Sciatic nerve (tissue), 2 donors: ENCODE results near the gene KDM4B. TPM values are rescaled to one million over a fixed set of nuclear protein-coding genes. Genes with fewer than 3 reads are reported as not detected.
A peak's percentile ranks its signal among the peaks of the same experiment; 100 is the strongest.

Source experiments
- ATAC-seq: fragments of 200-7000 bp; cut with Tn5 transposase; one replicate; pipeline ENCODE4 v1.9.1; 2020; ENCODE audit warnings: mild to moderate bottlenecking, moderate library complexity
- DNase-seq: peaks from one replicate; pipeline ENCODE4 v3.0.0-alpha.2; 2020; ENCODE audit warnings: low spot score
- intact Hi-C: fragments of 100-400 bp; cut with DNase I; formaldehyde crosslinking; loops from one replicate; pipeline ENCODE4 v1.14.2; 2022
- total RNA-seq: library from RNA; stranded (reverse); fragmentation: NEBNext Ultra II Directional; extraction: Animal tissue kit (Norgen Biotek cat#: 25700); gene quantifications from one replicate; pipeline ENCODE4 v1.2.1, GENCODE V29; 2021
- donor health status: DM: no; HTN: no; CAD: no.
- donor health status: DM: no; HTN: no; CAD: no.

The KDM4B gene
- total RNA-seq, 1 donor from 2014 or later: 60.1 TPM

GRCh38 chr19:4980838-4981680 lies 12.1 kb downstream of the KDM4B start:
- no peak for DNase-seq
- ATAC-seq: no peak
- intact Hi-C loops: no loop called here

GRCh38 chr19:4981681-4981958 lies 12.7 kb downstream of the KDM4B start:
- no peak for DNase-seq
- intact Hi-C loops: no loop called here
- ATAC-seq: no peak

DNA sequence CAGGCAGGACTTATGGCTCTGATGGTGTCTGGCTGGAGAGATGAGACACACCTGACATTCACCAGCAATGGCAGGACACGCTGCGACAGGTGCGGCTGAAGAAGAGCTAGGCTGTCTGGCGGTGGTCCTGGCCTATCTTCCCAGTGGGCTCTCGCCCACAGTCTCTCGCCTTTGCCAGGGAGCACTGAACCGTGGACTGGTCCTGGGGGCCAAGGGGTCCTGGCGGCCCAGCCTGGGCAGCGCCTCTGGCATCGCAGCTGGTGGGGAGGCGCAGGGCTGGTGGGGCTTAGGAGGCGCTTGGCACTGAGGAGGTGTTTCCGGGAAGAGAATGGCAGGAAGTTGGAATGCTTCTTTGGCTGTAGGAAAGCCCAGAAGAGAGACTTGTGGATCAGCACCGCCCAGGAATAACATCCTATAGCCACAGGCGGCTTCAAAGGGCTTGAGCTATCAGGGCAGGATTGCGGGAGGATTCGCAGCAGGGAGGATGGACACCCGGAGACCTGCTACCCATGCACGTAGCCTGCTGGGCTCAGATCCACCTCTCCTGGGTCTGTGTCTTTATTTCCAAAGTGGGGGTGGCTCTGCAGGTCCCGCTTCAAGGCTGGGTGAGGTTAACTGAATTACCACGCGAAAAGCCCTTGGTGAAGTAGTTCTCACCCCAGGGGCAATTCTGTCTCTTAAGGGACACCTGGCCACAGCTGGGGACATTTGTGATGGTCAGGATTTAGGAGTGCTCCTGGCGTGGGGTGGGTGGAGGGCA lies 14.6 kb downstream of the KDM4B start:
- intact Hi-C loops: no loop called here
- ATAC-seq: no peak
- no peak for DNase-seq

DNA sequence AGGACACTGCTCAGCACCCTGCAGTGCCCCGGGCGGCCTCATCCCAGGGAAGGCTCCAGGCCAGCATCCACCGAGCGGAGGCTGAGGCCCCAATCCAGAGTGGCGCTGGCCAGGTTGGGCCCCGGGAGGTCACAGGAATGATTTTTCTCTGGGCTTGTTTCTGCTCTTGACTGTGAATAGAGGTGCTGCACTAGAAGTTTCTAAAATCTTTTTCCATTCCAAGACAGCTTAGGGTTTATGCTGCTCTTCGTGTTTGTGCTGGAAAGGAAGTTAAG lies 15.1 kb downstream of the KDM4B start:
- intact Hi-C loops: no loop called here
- no peak for ATAC-seq
- no peak for DNase-seq

- DNase-seq (no peak), ATAC-seq (no peak)
- intact Hi-C loops: no loop called here
These were observed 15.6 kb downstream of the KDM4B start for GRCh38 chr19:4984438-4984990.

DNA sequence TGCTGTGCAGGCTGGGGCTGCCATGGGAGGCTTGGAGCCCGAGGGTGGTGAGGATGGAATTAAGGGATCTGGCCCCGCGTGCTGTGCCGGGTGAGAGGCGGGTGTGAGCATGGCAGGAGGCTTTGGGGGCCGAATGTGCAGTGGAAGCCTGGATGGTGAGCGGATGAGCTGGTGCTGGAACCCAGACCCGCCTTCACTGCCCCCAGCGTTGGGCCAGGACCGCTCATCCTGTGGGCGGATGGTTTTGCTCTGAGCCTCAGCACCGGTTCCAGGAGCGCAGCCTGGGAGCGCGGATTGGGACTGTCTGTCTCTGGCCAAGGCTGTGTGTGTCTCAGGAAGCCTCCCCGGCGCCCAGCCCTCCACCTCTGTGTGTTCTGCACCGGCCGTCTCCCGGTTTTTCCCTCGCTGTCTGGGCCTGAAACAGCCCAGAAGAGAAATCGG lies 16.7 kb downstream of the KDM4B start:
- DNase-seq (no peak), ATAC-seq (peak; percentile 26)
- intact Hi-C loops: no loop called here

GRCh38 chr19:4986056-4986455 lies 17.1 kb downstream of the KDM4B start:
- intact Hi-C loops: no loop called here
- DNase-seq: no peak
- no peak for ATAC-seq

- DNase-seq: no peak
- intact Hi-C loops: no loop called here
- ATAC-seq: no peak
These were observed 17.6 kb downstream of the KDM4B start for GRCh38 chr19:4986471-4986891.

DNA sequence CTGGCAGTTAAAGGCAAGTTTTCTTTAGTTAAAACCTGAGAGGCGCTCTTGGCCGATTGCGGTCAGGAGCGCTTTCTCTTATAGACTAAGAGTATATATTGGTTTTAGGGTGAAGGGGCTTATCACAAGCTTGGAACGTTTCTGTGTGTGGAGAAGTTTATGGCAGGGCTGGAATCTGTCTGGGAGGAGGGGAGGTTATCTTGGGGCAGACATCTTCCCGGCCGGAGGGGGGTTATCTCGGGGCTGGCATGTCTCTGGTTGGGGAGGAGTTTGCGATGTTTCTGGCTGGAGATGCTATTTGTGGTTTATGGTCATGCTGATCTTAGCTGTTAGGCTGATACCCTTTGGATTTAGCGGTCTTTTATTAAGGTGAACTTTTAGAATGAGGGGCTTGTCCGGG lies 18.3 kb downstream of the KDM4B start:
- no peak for DNase-seq
- intact Hi-C loops: no loop called here
- ATAC-seq: peak; percentile 29

GRCh38 chr19:4987692-4988370 lies 18.9 kb downstream of the KDM4B start:
- DNase-seq (no peak), ATAC-seq (peak; percentile 12)
- intact Hi-C loops: no loop called here

DNA sequence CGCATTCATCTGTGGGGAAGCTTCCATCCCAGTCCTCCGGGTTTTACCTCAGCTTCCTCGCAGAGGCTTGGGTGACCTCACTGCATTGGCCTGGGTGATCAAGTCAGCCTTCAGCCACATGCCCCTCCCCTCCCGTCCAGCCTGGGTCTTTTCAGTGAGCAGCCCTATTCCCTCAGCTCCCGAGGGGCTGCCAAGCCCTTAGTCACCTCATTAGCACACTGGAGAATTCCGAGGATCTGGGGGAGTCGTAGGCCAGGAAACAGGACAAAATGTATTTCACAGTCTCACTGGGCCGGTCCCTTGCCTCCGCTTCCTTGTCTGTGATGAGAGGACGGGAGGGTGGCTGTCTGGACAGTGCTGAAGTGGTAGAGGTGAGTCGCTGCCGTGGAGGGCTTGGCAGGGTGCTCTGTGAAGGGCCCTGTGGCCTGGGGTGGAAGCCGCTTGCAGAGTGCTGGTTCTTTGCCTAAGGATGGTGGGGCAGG lies 19.9 kb downstream of the KDM4B start:
- ATAC-seq (peak; percentile 44), DNase-seq (no peak)
- intact Hi-C loops: no loop called here

DNA sequence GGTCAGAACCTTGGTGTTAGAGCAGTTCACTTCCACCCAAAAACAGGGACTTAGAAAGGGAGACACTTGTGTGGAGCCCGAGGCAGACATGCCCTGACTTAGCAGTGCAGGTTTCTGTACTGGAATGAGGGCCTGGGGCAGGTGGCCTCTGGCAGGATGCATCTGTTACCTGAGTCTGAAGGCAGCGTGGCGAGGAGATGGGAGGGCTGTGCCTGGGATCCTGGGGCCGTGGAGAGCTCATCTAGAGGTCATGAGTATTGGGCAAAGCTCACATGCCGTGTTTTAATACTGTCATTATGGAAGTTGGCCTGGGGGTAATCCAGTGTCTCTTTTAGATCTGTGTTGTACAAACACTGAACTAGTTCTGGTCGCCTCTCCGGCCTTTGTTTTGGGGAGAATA lies 21.4 kb downstream of the KDM4B start:
- ATAC-seq (no peak), DNase-seq (no peak)
- intact Hi-C loops: no loop called here

- ATAC-seq: no peak
- no peak for DNase-seq
- intact Hi-C loops: no loop called here
These were observed 22.6 kb downstream of the KDM4B start for GRCh38 chr19:4991538-4991937.

GRCh38 chr19:4991996-4992698 lies 23.2 kb downstream of the KDM4B start:
- DNase-seq: no peak
- intact Hi-C loops: no loop called here
- no peak for ATAC-seq

GRCh38 chr19:4993683-4994082 lies 24.8 kb downstream of the KDM4B start:
- intact Hi-C loops: no loop called here
- ATAC-seq (no peak), DNase-seq (no peak)

GRCh38 chr19:4996701-4997100 lies 27.8 kb downstream of the KDM4B start:
- DNase-seq (no peak), ATAC-seq (no peak)
- intact Hi-C loops: no loop called here

- ATAC-seq: no peak
- DNase-seq: no peak
- intact Hi-C loops: no loop called here
These were observed 28.4 kb downstream of the KDM4B start for GRCh38 chr19:4997297-4997696.

DNA sequence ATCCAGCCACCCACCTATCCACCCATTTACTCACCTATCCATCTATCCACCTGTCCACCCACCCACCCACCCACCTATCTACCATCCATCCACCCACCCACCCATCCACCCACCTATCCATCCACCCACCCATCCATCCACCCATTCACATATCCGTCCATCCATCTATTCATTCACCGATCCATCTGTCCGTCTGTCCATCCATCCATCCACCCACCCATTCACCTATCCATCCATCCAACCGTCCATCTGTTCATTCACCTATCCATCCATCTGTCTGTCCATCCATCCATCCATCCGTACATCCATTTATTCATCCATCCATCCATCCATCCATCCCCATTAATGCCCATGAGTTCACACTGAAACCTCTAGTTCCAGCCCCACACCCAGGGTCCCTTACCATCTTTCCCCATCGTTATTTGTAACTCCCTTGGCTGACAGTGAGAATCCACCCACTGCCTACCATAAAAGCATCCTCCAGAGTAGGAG lies 31.3 kb downstream of the KDM4B start:
- intact Hi-C loops: no loop called here
- DNase-seq: no peak
- ATAC-seq: no peak

- intact Hi-C loops: no loop called here
- ATAC-seq (peak; percentile 67), DNase-seq (no peak)
These were observed 32.7 kb downstream of the KDM4B start for GRCh38 chr19:5001615-5002014.
